HG03520 (cell line): ENCODE results near the gene SP3.

Source experiments
- ATAC-seq: cut with Tn5 transposase; IDR thresholded peaks from one replicate; pipeline ENCODE4 v1.9.1; 2021; ENCODE audit warnings: mild to moderate bottlenecking, moderate library complexity; ENCODE audit not compliant: unreplicated experiment

SP3 gene

DNA sequence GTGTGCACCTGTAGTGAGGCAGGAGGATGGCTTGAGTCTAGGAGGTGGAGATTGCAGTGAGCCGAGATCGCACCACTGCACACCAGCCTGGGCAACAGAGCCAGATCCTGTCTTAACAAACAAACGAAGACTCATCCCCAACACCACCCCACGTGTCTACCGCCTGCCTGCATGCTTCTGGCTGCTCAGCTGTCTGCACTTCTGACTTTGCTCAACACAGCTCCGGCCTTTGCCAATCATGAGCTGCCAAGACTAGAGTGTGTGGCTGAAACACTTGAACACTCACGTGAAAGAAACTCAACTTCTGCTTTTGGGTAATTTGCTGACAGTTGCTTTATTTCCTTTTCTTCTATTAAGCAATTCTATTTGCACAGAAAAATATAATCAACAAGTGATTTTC, 32.1 kb upstream of the SP3 start:
- ATAC-seq, result peak; percentile 81

DNA sequence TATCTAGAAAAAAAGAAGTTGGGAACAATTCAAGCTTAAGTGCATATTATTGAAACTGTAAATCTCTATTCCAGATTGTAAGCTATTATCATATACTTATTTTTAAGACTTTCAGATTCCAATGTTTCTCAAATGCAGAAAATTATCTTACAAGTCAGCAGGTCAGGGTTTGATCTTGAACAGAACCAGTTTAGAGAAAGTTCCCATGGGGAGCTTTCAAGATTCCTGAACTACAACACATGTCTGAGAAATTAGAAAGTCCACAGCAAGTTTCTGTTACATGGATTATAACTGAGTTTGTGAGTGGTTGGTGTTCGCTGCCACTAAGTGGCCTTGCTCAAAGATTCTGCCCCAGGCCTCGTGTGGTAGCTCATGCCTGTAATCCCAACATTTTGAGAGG, 31.6 kb upstream of the SP3 start:
- ATAC-seq, result no peak

- no peak for ATAC-seq
Measured at GRCh38 chr2:173993459-173993858, 28.3 kb upstream of the SP3 start.

GRCh38 chr2:173991856-173992588, 26.8 kb upstream of the SP3 start:
- no peak for ATAC-seq

DNA sequence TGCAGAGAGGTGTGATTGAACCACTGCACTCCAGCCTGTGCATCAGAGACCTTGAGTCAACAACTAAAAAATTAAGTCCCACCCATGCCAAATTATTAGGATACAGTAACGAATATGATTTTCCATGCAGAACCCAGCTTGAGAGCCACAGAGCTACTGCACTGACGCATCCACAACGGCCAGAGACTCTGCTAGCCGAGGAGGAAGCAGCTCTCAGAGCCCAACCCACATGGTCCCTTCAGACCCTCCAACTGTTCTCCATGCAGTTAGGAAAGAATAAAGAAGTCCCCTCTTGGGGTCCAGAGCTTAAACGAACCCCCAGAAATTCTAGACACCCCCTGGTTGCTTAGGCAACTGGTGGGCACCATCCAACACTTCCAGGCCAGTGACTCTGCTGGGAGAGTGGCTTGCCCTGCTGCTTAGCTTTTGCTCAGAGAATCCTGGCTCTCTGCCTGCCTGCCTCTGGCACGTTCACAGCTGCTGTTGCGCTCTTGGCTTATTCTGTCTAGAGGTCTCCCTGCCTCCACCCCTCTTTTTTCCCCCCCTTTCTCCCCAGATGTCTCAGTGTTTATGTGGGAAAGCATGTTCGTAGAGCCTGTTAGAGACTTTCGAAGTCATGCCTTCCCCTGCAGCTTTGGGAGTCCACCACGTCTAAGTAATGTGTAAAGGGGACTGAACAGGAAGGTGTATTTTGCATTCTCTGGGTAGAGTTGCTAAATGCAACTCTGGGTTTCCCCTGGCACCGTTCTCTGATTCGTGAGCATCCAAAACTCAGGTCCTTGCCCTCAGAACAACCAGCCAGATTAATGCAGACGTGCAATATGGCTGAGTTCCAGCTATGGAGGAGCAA, 26.0 kb upstream of the SP3 start:
- no peak for ATAC-seq

DNA sequence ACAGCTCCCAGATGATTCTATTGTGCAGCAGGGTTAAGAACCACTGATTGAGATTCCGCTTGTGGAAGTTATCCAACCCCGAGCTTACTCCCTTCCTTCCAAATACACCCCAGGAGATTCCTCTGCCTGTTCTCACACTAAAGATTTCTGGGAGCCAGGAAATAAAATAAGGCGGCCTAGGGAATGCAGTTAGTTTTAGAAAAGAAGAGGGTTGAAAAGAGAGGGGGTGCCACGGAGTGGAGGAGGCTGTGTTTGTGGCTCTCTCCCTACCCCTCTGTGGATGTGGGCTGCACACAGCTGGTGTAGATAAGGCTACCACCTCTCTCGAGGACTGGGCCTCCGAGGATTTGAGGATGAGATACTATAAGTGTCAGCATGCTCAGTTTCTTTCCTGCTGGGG, 25.1 kb upstream of the SP3 start:
- ATAC-seq, result no peak

- no peak for ATAC-seq
Measured at GRCh38 chr2:173989884-173990215, 24.7 kb upstream of the SP3 start.

DNA sequence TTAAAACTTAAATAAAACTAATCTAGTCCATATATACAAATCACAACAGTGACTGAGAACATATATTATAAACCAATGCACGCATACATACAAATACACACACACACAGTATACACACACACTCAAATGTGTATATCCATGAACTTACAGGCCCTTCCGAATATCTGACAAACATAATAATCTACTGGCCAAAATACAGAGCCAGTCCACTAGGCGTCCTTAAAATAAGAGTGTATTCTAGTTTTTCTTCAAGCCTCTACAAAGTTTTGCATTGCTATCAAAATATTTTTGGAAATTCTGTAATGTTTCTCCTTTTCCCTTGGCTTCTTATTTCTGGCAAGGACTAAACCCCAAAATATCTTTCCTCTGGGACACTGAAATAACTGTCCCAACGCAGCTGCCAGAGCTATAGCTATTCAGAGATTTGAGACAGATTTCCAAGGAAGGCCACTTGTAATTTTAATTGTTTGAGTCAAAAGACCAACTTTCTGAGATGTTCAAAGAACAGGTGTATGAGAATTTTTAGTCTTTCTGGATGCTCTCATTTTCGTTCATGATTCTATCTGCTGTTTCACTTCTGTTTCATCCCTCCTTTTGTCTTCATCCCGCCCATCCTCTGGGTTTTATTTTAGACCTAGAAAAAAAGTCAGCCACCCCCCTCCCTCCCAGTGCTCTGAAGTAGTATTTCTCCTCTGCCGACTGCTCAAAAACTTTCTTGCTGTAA, 24.1 kb upstream of the SP3 start:
- ATAC-seq, result no peak

DNA sequence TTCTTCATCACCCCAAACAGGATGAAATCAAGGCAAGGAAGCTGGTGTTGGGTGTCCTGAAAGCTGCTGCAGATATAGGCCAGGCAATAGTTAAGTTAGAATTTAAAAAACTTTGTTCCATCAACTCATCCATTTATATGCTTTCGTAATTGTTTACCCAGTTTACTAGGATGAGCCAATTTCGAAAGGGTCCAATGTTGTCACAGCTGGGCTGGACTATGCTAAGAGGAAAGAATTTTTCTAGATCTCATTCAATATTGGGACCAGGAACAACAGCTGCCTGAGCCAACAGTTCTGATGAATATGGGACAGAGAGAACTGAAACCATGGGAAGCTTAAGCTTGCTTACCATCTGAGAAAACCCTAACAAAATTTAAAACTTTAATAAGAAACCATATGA, 21.6 kb upstream of the SP3 start:
- no peak for ATAC-seq

DNA sequence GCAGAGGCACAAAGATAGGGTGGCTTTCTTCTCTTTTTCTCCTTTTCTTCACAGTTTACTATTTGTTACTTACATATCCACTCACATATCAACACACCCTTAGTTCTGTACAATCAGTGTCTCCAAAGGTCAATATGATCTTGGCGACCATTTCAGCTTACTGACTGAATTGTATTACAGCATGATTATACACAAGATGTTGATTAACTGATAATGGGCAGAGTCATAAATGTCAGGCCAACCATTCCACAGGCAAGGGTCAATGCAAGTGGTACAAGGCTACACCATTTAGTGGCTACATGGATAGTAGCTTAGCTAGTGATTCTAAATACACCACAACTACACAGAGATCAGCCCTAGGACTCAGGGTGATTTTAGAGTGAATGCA, 20.4 kb upstream of the SP3 start:
- no peak for ATAC-seq

- no peak for ATAC-seq
Measured at GRCh38 chr2:173984866-173985604, 19.9 kb upstream of the SP3 start.

- ATAC-seq, result no peak
Measured at GRCh38 chr2:173983391-173983871, 18.3 kb upstream of the SP3 start.

DNA sequence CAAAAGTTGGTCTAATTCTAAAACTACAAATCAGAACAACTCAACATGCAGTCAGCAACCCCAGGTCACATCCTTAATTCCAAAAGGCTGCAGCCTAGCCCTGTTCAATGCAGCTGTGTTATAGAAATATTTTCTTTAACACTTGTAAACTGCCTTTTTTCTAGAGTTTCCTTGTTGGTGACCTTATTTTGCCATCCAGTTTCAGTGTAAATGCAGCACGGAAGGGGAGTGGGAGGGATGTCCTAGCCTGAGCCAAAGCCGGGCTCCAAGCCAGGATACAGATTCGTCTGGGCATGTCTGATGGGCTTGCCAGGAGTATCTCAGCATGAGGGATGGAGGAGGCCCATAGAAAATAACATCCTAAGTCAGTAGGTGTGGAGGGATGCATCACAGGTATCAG, 17.7 kb upstream of the SP3 start:
- no peak for ATAC-seq

- ATAC-seq, result no peak
Measured at GRCh38 chr2:173982182-173982714, 17.1 kb upstream of the SP3 start.

GRCh38 chr2:173981520-173981919, 16.3 kb upstream of the SP3 start:
- ATAC-seq, result no peak

DNA sequence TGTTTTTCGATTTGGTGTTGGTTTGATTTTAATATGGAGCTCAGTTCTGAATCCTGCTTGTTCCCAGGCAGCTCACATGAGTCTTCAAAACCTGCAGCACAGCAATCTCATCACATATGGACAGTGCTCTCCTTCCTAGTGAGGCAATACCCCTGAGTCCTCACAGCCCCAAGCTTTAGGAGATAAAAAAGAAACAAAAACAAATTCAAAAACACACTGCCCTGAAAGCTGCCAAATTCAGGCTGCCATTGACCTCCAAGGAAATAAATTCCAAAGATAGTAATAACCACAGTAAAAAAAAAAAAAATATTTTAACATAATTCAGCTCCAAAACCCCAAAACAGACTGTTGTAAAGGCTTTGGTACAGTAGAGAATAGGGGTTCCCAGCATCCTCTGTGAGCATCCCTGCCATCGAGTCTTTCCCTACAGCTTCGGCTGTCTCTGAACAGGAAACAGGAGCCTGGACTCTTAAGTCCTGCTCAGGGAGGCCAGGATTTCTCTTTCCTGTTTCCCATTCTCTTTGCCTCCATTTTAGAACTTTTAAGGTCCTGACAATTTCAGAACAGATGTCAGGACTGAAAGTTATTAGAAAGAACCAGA, 14.7 kb upstream of the SP3 start:
- ATAC-seq, result no peak

DNA sequence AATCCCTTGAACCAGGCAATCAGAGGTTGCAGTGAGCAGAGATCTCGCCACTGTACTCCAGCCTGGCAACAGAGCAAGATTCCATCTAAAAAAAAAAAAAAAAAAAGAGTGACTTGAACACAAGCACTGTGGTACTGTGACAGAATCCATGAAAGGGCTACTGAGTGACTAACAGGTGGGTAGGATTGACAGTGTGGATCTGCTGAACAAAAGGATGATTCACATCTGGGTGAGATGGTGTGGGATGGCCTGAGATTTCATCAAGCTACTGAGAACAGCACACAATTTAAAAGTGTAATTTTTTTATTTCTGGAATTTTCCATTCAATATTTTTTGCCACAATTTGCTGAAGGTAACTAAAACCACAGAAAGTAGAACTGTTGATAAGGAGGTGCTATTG, 13.3 kb upstream of the SP3 start:
- no peak for ATAC-seq

DNA sequence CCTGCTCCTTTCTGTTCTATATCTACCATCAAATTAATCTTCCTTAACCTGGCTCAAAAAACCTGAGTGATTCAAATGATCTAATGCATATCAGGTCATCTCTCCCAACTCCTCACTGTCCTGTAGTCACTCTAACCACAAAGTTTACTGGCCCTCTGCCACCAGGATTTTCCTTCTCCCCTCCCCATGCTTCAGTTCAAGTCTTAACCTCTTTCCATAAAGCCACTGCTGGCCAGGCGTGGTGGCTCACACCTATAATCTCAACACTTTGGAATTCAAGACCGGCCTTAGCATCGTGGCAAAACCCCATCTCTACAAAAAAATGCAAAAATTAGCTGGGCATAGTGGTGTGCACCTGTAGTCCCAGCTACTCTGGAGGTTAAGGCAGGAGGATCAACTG, 7.5 kb upstream of the SP3 start:
- ATAC-seq, result no peak

DNA sequence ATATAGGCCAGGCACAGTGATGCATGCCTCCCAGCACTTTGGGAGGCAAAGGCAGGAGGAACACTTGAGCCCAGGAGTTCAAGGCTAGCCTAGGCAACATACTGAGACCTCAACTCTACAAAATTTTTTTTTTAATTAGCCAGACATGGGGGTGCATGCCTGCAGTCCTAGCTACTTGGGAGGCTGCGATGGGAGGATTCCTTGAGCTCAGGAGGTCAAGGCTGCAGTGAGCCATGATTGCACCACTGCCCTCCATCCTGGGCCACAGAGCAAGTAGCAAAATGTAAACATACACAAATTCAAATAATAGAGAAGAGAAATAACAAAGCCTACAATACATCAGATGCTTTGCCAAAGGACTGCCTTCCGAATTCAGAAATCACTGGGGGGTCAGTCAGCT, 7.0 kb upstream of the SP3 start:
- ATAC-seq, result no peak

- ATAC-seq, result no peak
Measured at GRCh38 chr2:173970516-173970924, 5.3 kb upstream of the SP3 start.
